NCI-H524 treated with DMSO at 0.1 percent for 48 hours (cell line): ENCODE data around the gene AKAP9.
"Not testable (repeated sequence)": the region's sequence is repeated elsewhere in the genome, so short reads cannot be mapped to it uniquely, and the experiment has no call there.

Source experiments
- DNase-seq: peaks from one replicate; lab custom pipeline; 2025; lab: John Stamatoyannopoulos, UW

AKAP9 gene

DNA sequence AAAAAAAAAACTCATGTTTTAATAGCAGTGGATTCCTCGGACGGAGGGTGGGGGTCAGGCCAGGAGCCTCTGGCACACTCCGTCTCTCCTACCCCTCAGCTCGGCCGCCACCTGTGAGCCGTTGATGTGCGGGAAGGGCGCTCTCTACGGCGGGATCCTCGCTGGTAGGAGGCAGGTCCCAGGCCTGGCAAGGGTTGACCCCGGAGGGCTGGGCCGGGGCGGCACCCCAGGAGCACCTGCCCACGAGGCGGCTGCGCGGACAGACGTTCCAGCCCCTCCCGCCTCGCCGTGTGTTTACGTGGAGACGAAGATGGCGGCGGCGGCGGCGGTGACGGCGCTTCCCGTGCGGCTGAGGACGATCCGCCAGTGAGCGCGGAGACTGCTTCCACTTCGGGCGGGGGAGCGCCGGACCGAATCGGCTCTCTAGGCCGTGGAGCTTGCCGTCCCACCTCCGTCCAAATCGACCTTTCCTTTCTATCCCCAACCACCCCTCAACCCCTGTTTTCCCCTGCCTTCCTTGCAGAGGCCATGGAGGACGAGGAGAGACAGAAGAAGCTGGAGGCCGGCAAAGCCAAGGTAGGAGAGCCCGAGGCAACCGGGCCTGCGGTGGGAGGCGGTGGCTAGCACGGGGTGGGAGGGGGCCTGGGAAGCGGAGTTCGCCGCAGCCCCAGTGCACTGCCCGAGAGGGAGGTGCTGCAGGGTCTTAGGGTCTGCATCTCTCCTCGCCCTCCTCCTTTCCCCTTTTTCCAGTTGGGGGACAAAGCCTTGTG is at the start of gene AKAP9:
Gene AKAP9, plus strand, starts transcription at position 291 of the 770 bp plus-strand sequence. Its CDS starts 238 bp downstream, at position 529.
- DNase-seq = no peak

DNA sequence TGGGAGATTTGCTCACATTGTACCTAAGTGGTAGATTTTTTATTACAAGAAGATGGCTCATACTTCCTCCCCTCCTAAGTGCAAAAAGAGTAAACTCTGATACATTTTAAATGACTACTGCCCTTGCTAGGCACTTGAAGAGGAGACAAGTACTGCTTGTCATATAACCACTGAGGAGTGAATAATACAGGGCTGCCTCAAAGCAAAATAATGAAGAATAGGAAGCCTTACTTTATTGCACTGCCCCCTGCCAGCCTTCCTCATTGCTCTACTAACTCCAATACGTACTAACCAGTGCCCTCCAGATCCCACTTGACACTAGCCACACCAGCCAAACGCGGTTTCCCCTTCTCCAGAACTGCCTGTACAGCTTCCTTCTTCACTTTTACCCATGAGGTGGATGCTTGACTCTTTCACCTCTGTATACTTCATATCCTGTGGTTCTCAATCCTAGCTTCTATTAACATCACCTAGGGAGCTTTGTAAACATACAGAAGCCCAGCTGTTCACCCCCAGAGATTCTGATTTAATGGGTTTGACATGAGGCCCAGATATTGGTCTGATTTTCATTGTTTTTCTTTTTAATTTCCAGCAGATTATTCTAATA is 48.5 kb upstream of the AKAP9 start:
- peak; percentile 73 for DNase-seq

- DNase-seq = peak; percentile 91
These were observed 47.8 kb upstream of the AKAP9 start for GRCh38 chr7:91892821-91893340.

DNA sequence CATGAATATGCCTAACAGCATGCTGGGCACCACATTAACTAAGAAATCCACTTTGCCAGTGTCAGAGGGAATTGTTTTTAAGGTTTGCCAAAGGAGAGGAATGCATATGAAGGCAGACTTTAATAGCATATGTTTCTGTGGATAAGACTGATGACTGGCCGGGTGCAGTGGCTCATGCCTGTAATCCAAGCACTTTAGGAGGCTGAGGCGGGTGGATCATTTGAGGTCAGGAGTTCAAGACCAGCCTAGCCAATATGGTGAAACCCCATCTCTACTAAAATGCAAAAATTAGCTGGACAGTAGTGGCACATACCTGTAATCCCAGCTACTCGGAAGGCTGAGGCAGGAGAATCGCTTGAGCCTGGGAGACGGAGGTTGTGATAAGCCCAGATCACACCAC is 47.0 kb upstream of the AKAP9 start:
- not testable (repeated sequence) for DNase-seq

DNA sequence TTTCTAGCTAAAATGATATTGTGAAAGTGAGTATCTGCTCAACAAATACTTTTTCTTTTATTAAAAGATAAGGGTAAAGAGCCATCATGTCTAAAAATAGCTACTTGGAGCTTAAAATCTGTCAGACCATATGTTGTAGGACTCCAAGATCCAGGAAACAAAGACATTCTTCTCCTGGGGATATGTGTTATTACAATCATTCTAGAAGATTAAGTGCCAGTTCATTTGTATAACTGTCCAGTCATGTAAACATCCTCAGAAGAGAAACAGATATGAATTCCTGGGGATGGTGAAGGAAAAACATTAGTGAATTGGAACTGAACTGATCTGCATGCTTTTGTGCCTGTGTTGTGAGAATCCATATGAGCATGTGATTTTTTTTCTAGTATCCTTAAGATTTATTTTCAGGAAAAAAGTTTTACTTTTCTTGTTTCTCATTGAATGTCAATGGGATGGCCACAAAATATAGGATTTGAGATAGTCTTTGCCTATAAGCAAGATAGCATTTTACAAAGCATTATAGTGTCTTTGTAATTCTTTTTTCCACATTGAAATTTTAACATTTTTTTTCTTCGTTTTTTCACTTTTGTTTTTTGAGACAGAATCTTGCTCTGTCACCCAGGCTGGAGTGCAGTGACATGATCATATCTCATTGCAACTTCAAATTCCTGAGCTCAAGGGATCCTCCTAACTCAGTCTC is 45.7 kb upstream of the AKAP9 start:
- peak; percentile 9 for DNase-seq

DNA sequence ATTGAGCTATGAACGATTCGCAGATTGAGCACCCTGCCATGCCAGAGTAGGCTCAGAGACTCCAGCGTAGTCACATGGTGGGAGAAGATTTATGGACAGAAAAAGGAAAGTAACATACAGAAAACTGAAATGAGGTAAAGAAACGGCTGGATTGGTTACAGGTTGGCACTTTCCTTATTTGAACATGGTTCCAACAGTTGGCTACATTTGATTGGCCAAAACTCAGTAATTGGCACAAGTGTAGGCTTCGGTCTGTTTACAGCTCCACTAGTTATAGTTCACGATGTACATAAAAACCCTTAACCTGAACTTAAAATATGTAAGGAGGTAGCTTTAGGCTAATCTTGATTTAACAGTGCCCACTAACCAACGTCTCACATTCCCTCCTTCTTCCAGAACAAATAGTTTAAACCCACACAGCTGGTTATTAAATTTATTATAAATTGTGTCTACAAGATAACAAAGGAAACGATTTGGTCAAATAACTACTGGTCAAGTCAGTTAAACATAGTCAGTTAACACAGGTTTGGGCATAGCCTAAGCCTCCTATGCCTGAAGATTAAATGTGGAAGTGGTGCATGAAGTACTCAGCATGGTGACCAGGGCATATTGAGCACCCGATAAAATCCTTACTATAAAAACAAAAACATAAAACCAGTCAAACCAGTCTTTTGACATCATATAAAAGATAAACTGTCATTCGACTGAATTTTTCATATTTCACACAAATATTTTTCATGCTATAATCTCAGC is 42.2 kb upstream of the AKAP9 start:
- DNase-seq = no peak

- DNase-seq = no peak
These were observed 41.1 kb upstream of the AKAP9 start for GRCh38 chr7:91899563-91899962.

GRCh38 chr7:91910171-91910570 is 30.5 kb upstream of the AKAP9 start:
- no peak for DNase-seq

- no peak for DNase-seq
These were observed 29.5 kb upstream of the AKAP9 start for GRCh38 chr7:91911121-91911520.

GRCh38 chr7:91912494-91912893 is 28.2 kb upstream of the AKAP9 start:
- no peak for DNase-seq

GRCh38 chr7:91913612-91914011 is 27.1 kb upstream of the AKAP9 start:
- no peak for DNase-seq

- no peak for DNase-seq
These were observed 25.1 kb upstream of the AKAP9 start for GRCh38 chr7:91915401-91916050.

- DNase-seq = no peak
These were observed 24.6 kb upstream of the AKAP9 start for GRCh38 chr7:91916051-91916440.

DNA sequence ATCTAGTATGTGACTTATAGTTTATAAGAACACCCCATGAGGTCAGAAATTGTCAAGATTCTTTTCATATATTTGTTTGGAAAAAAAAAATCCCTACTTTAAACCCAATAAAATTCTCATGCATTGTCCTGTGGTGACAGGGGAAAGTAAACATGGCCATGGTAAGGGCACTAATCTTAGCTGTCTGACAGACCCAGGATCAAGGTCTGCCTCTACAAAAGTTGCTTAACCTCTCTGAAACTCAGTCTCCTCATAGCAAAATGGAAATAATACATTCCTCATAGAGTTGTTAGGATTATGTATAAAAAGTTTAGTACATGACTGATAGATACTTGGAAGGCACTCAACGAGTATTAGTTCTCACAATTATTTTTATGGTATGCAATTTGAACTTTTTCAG is 22.3 kb upstream of the AKAP9 start:
- no peak for DNase-seq

DNA sequence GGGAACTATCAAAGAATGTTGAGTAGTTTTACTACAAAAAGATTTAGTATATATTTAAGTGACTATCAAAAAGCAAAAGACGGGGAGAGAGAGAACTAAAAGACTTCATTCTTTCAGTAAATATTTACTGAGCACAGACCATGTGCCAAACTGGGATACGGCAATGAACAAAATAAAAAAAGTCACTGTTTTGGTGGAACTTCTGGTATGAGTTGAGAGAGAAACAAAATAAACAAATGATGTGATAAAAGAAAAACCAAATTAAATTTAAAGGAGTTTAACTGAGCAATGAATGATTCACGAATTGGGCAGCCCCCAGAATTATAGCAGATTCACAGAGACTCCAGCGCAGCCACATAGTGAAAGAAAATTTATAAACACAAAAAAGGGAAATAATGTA is 17.8 kb upstream of the AKAP9 start:
- no peak for DNase-seq

GRCh38 chr7:91927912-91928311 is 12.8 kb upstream of the AKAP9 start:
- DNase-seq = no peak

DNA sequence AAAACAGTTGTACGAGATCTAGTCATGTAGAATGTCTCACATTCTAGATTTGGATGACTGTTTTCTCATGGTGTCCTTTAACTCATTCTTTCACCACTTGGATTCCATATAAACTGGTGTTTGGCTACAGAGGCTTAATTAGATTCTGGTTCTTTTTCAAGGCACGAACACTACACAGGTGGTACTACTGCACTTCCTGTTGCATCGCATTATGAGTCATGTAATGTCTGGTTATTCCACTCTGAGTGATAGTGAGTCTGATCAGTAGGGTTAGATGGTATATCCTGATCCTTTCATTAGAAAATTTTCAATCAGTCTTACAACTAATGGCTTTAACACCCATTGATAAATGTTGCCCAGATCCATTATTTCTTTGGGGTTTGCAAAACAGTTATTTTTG is 11.2 kb upstream of the AKAP9 start:
- no peak for DNase-seq

- DNase-seq = no peak
These were observed 491 bp upstream of the AKAP9 start for GRCh38 chr7:91940171-91940570.

DNA sequence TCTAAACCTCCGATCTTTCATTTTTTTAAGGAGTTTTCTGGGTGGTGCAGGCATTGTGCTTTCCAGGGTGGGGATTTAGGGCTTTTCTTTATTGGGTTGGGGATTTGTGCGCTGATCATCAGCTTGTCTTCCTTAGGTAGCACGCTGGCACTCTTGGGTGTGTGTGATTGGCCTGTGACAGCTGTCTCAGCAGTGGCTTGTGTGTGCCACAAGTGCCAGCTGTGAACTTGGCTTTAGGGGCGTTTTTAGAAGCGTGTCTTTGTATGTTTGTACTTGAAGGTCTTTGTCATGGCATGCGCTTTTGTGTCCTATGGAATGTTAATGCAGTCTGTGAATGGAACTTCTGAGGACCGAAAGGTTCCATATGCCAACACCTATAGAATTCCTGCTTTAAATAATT is 788 bp downstream of the AKAP9 start:
- DNase-seq = peak; percentile 60

DNA sequence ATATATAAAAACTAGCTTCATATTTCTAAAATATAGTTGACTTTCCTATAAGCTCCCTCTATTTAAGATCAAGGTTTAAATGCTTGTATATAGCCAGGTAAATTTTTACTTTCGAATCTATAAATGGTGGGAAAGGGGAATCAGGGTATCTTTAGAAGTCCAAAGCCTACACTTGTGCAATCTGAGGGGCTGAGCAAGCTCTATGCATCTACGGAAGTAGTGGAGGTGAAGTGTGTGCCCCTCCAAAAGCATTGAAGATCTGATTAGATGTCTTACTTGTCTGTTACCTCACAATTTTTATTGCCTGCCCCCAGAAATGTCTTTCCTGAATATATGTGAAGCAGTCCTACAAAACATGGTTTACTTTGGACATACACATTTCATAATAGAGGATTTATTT is 1.6 kb downstream of the AKAP9 start:
- no peak for DNase-seq

GRCh38 chr7:91944970-91945369 is 4.3 kb downstream of the AKAP9 start:
- DNase-seq = not testable (repeated sequence)

DNA sequence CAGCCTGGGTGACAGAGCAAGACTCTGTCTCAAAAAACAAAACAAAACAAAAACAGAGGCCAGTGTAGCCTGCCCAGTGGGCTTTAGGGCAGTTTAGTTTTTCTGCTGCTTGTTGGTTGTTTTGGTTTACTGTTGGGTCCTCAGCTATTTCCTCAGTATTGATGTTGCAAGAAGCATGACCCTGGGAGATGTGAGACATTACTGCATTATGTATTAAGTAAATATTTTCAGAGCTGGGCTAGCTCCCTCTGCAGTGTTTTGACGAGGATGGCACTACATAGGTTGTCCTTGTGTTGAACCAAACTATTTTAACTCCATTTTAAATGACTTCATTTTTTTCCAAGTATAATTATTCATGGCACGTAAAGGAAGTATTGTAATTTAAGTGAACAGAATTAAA is 4.8 kb downstream of the AKAP9 start:
- no peak for DNase-seq
